Neural progenitor cell (in vitro differentiated cells): ENCODE results near the gene TRA2B.

ENCODE experiments used
- CTCF ChIP-seq: fragments of 200-600 bp; sonication (generic); IDR thresholded peaks from 2 replicates; pipeline ENCODE4 v1.5.1; 2017; ENCODE audit warnings: antibody characterized with exemption, mild to moderate bottlenecking
- EZH2 ChIP-seq: fragments of 200-600 bp; sonication (generic); IDR thresholded peaks from 2 replicates; pipeline ENCODE4 v1.6.1; 2017; ENCODE audit warnings: antibody characterized with exemption, mild to moderate bottlenecking, moderate library complexity
- EZH2phosphoT487 ChIP-seq: fragments of 200-600 bp; sonication (generic); IDR thresholded peaks from 2 replicates; pipeline ENCODE4 v1.6.1; 2017; ENCODE audit warnings: antibody characterized with exemption

DNA sequence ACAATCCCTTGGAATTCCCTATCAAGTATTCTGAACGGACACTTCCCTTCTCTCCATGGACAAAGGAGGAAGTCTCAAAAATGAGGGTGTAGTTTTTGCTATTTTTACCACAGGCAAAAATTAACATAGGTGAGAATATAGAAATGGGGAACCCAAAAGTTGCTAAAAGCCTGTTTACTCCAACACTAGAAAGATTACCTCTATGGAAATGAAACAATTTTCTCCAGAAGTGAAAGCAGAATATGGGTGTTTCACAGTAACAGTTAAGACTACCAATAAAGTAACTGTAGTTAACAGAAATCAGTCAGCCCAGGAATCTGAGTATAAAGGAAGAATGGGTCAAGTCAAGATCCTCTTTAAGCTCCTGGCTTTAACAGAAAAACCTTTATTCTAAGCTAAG is 9.3 kb downstream of the TRA2B start:
- TF ChIP-seq CTCF (no peak), EZH2phosphoT487 (no peak), EZH2 (no peak)
